ENCODE data around the gene ZNF32.

ZNF32 gene

DNA sequence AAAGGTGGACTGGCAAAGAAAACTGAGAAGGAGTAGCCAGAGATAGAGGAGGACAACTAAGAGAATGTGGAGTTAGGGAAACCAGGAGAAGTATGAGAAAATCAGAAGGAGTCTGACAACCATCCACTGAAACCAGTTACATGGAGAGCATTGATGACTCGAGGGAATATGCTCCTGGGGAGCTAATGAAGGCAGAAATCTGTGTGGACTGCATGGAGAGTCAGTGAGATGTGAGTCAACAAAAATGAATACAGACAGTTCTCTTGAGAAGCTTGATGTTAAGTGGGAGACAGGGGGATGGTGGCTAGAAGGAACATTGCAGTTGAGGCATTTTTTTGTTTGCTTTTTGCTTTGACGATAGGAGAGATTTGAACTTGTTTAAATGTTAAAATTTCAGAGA is 34.3 kb upstream of the ZNF32 start:
- no peak for DNase-seq (ENCODE audit: low spot score)
- in situ Hi-C loops (cut with MboI; ENCODE audit: low pct_unique_long_range_greater_than_20kb, low sequenced_read_pairs, unreplicated experiment), result loop anchor here (25.0 kb wide), 1 partner anchor 354 kb away; no protein-coding TSS in a partner anchor
- TF ChIP-seq, protein P1, sequence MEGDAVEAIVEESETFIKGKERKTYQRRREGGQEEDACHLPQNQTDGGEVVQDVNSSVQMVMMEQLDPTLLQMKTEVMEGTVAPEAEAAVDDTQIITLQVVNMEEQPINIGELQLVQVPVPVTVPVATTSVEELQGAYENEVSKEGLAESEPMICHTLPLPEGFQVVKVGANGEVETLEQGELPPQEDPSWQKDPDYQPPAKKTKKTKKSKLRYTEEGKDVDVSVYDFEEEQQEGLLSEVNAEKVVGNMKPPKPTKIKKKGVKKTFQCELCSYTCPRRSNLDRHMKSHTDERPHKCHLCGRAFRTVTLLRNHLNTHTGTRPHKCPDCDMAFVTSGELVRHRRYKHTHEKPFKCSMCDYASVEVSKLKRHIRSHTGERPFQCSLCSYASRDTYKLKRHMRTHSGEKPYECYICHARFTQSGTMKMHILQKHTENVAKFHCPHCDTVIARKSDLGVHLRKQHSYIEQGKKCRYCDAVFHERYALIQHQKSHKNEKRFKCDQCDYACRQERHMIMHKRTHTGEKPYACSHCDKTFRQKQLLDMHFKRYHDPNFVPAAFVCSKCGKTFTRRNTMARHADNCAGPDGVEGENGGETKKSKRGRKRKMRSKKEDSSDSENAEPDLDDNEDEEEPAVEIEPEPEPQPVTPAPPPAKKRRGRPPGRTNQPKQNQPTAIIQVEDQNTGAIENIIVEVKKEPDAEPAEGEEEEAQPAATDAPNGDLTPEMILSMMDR (IDR thresholded peaks at IDR 0.05; ENCODE audit: extremely low read depth, insufficient read depth, missing control alignments), result no peak

DNA sequence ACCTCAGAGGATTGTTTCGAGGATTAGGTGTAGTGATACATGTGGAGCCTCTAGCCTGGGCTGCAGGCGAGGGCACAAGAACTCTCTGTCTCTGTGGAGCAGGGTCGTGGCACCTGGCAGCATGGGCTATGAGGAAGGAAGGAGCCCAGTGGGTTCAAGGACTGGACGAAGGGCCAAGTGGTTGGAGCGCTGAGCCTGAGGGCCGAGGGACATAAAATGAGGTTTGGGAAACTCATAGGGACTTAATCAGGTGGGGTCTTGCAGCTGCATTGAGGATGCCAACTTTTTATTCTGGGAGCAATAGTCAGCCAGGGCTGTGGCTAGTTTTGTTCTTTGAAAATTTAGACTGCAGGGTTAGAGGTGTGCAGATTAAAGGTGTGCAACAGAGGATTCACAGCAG is 33.0 kb upstream of the ZNF32 start:
- TF ChIP-seq, protein P1 (IDR thresholded peaks at IDR 0.05; ENCODE audit: extremely low read depth, insufficient read depth, missing control alignments), result no peak
- in situ Hi-C loops (cut with MboI; ENCODE audit: low pct_unique_long_range_greater_than_20kb, low sequenced_read_pairs, unreplicated experiment), result loop anchor here (25.0 kb wide), 1 partner anchor 356 kb away; no protein-coding TSS in a partner anchor
- no peak for DNase-seq (ENCODE audit: low spot score)

DNA sequence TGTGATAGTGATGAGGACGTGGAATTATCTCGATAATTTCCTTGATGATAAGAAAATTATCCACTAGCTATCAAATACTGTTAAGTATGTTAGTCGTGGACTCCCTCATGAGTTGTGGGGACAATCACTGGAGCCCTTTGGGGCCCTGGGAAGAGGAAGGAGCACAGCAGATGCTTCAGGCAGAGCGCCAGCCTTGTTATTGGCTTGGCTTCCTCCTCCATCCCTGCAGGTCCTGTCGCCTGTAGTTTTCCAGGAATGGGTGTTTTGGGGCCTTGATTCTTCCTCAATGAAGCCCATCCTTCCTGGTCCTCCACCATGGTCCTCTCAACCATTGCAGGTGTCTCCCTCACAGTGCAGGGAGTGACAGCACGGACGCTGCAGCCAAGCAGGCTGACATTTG is 32.5 kb upstream of the ZNF32 start:
- TF ChIP-seq, protein P1 (IDR thresholded peaks at IDR 0.05; ENCODE audit: extremely low read depth, insufficient read depth, missing control alignments), result no peak
- no peak for DNase-seq (ENCODE audit: low spot score)
- in situ Hi-C loops (cut with MboI; ENCODE audit: low pct_unique_long_range_greater_than_20kb, low sequenced_read_pairs, unreplicated experiment), result loop anchor here (25.0 kb wide), 1 partner anchor 356 kb away; no protein-coding TSS in a partner anchor

DNA sequence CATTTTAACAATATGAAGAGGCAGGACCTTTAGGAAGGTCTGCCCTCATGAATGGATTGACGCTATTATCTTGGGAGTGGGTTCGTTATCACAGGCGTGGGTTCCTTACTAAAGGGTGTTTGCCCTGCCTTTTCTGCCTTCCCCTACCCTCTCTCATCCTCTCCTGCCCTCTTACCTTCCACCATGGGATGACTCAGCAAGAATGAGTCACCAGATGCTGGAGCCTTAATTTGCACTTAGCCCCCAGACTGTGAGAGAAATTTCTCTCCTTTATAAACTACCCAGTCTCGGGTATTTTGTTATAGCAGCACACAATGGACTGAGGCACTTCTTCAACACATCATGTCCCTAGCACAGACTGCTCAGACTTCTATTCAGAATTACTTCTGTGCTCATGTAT is 31.4 kb upstream of the ZNF32 start:
- DNase-seq (ENCODE audit: low spot score), result no peak
- TF ChIP-seq, protein P1 (IDR thresholded peaks at IDR 0.05; ENCODE audit: extremely low read depth, insufficient read depth, missing control alignments), result no peak
- in situ Hi-C loops (cut with MboI; ENCODE audit: low pct_unique_long_range_greater_than_20kb, low sequenced_read_pairs, unreplicated experiment), result loop anchor here (25.0 kb wide), 1 partner anchor 357 kb away; no protein-coding TSS in a partner anchor

DNA sequence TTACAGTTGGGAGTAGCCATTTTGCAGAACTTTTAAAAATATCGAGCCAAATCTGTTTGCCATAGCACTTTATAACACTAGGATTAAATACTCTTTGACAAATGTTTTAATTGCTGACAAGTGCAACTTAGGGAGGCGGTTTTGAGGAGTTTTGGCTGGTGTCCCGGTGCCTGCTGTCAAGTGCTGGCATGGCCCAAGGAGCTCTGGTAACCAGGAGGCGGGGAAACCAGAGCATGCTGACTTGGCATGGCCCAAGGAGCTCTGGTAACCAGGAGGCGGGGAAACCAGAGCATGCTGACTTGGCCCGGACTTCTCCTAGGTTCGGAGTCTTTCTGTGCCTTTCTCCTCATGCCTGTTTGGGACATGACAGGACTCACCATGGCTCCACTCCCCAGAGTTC is 30.8 kb upstream of the ZNF32 start:
- DNase-seq (ENCODE audit: low spot score), result no peak
- in situ Hi-C loops (cut with MboI; ENCODE audit: low pct_unique_long_range_greater_than_20kb, low sequenced_read_pairs, unreplicated experiment), result loop anchor here (25.0 kb wide), 1 partner anchor 358 kb away; no protein-coding TSS in a partner anchor
- TF ChIP-seq, protein P1 (IDR thresholded peaks at IDR 0.05; ENCODE audit: extremely low read depth, insufficient read depth, missing control alignments), result no peak

DNA sequence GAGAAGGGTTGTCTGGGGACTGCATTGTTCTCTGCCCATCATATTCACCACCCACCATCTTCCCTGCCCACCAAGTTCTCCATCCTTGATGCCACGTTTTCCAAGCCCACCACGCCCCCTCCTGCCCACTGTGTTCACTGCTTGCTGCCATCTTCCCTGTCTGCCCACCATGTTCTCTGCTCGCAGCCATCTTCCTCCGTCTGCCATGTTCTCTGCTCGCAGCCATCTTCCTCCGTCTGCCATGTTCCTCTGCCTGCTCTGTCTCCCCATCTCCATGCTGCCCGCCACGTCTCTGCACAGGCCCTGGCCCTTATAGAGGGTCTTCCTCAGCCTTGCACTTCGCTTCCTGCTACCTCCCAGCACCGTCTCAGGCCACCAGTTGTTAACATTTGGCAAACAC is 30.0 kb upstream of the ZNF32 start:
- in situ Hi-C loops (cut with MboI; ENCODE audit: low pct_unique_long_range_greater_than_20kb, low sequenced_read_pairs, unreplicated experiment), result loop anchor here (25.0 kb wide), 1 partner anchor 359 kb away; no protein-coding TSS in a partner anchor
- TF ChIP-seq, protein P1 (IDR thresholded peaks at IDR 0.05; ENCODE audit: extremely low read depth, insufficient read depth, missing control alignments), result no peak
- DNase-seq (ENCODE audit: low spot score), result no peak
